Neural progenitor cell (in vitro differentiated cells): Measurements from ENCODE around the gene PHF1. TPM values are rescaled to one million over a fixed set of nuclear protein-coding genes. Genes with fewer than 3 reads are reported as not detected.

Experiments
- DNase-seq: peaks from one replicate; pipeline ENCODE4 v3.0.0-alpha.2; 2016; ENCODE audit warnings: low spot score
- H2AFZ ChIP-seq: fragments of 200-600 bp; sonication (generic); replicated peaks from 2 replicates; pipeline ENCODE4 v1.6.1; 2016; ENCODE audit warnings: antibody characterized with exemption
- H3F3A ChIP-seq: fragments of 200-600 bp; sonication (generic); 2 replicates; pipeline ENCODE4 v1.6.1; 2016; ENCODE audit warnings: antibody characterized with exemption, low read depth
- H3K27ac ChIP-seq: fragments of 200-600 bp; sonication (generic); 2 replicates; pipeline ENCODE4 v1.5.1; 2016; ENCODE audit warnings: mild to moderate bottlenecking
- H3K27me3 ChIP-seq: fragments of 200-600 bp; sonication (generic); 2 replicates; pipeline ENCODE4 v1.6.1; 2016; ENCODE audit warnings: mild to moderate bottlenecking, moderate library complexity
- H3K36me3 ChIP-seq: fragments of 200-600 bp; sonication (generic); 2 replicates; pipeline ENCODE4 v1.5.1; 2016
- H3K4me1 ChIP-seq: fragments of 200-600 bp; sonication (generic); 2 replicates; pipeline ENCODE4 v1.6.1; 2016; ENCODE audit warnings: mixed run types
- H3K4me2 ChIP-seq: fragments of 200-600 bp; sonication (generic); 2 replicates; pipeline ENCODE4 v1.6.1; 2016
- H3K4me3 ChIP-seq: fragments of 200-600 bp; sonication (generic); 2 replicates; pipeline ENCODE4 v1.5.1; 2016
- H3K79me2 ChIP-seq: fragments of 200-600 bp; sonication (generic); 2 replicates; pipeline ENCODE4 v1.6.1; 2016; ENCODE audit warnings: low read depth
- H3K9ac ChIP-seq: fragments of 200-600 bp; sonication (generic); 2 replicates; pipeline ENCODE4 v1.6.1; 2016
- H3K9me3 ChIP-seq: fragments of 200-600 bp; sonication (generic); 2 replicates; pipeline ENCODE4 v1.5.1; 2016; ENCODE audit warnings: low read depth
- H4K20me1 ChIP-seq: fragments of 200-600 bp; sonication (generic); 2 replicates; pipeline ENCODE4 v1.6.1; 2016; ENCODE audit warnings: low read depth
- H3K27ac Mint-ChIP-seq: 3 replicates; pipeline ENCODE4 v1.8.0; 2021; ENCODE audit warnings: mixed read lengths
- H3K27me3 Mint-ChIP-seq: 2 replicates; pipeline ENCODE4 v1.8.0; 2022; ENCODE audit warnings: low read depth, mild to moderate bottlenecking, inconsistent platforms, moderate library complexity, mixed read lengths; ENCODE audit not compliant: insufficient read depth
- H3K36me3 Mint-ChIP-seq: 3 replicates; pipeline ENCODE4 v1.8.0; 2021; ENCODE audit warnings: mixed read lengths
- H3K4me1 Mint-ChIP-seq: 3 replicates; pipeline ENCODE4 v1.8.0; 2021; ENCODE audit warnings: mixed read lengths
- H3K4me3 Mint-ChIP-seq: 3 replicates; pipeline ENCODE4 v1.8.0; 2021; ENCODE audit warnings: mild to moderate bottlenecking, moderate library complexity, mixed read lengths
- H3K9me3 Mint-ChIP-seq: 3 replicates; pipeline ENCODE4 v1.8.0; 2020; ENCODE audit warnings: mixed read lengths
- EZH2 ChIP-seq: fragments of 200-600 bp; sonication (generic); IDR thresholded peaks from 2 replicates; pipeline ENCODE4 v1.6.1; 2017; ENCODE audit warnings: antibody characterized with exemption, mild to moderate bottlenecking, moderate library complexity
- EZH2phosphoT487 ChIP-seq: fragments of 200-600 bp; sonication (generic); IDR thresholded peaks from 2 replicates; pipeline ENCODE4 v1.6.1; 2017; ENCODE audit warnings: antibody characterized with exemption
- total RNA-seq: library from RNA; depleted of rRNA; stranded (reverse); fragments of >200 nt; gene quantifications from 2 replicates; pipeline ENCODE4 v1.2.3, GENCODE V29; 2015; ENCODE audit warnings: low replicate concordance
- TF ChIP-seq, protein P1 (sequence below): fragments of 200-600 bp; sonication (generic); IDR thresholded peaks from 2 replicates; pipeline ENCODE4 v1.5.1; 2017; ENCODE audit warnings: antibody characterized with exemption, mild to moderate bottlenecking

The PHF1 gene
- total RNA-seq, 1 donor from 2014 or later: 25.6 TPM

GRCh38 chr6:33410050-33410710 is 634 bp upstream of the PHF1 start:
- H3K4me1 Mint-ChIP-seq: peaks cover 31% of the 10 kb centered on the region
- H3K27ac Mint-ChIP-seq: peak overlapping the region; percentile 92
- Histone ChIP-seq H3K4me1 (peaks cover 4% of the 10 kb centered on the region), H3K9ac (no peak overlapping the region), H3K4me3 (peak overlapping the region; percentile 92), H3K36me3 (peaks cover 10% of the 10 kb centered on the region), H3K27me3 (no peaks in the 10 kb centered on the region), H3K27ac (peak overlapping the region; percentile 83), H3F3A (peaks cover 67% of the 10 kb centered on the region), H4K20me1 (peaks cover 21% of the 10 kb centered on the region), H3K9me3 (no peaks in the 10 kb centered on the region), H3K79me2 (peaks cover 28% of the 10 kb centered on the region), H3K4me2 (peak overlapping the region; percentile 82), H2AFZ (no peak overlapping the region)
- peak overlapping the region; percentile 88 for H3K4me3 Mint-ChIP-seq
- peaks cover 31% of the 10 kb centered on the region for H3K36me3 Mint-ChIP-seq
- H3K9me3 Mint-ChIP-seq: no peaks in the 10 kb centered on the region
- peak; percentile 99 for DNase-seq
- TF ChIP-seq, protein P1, sequence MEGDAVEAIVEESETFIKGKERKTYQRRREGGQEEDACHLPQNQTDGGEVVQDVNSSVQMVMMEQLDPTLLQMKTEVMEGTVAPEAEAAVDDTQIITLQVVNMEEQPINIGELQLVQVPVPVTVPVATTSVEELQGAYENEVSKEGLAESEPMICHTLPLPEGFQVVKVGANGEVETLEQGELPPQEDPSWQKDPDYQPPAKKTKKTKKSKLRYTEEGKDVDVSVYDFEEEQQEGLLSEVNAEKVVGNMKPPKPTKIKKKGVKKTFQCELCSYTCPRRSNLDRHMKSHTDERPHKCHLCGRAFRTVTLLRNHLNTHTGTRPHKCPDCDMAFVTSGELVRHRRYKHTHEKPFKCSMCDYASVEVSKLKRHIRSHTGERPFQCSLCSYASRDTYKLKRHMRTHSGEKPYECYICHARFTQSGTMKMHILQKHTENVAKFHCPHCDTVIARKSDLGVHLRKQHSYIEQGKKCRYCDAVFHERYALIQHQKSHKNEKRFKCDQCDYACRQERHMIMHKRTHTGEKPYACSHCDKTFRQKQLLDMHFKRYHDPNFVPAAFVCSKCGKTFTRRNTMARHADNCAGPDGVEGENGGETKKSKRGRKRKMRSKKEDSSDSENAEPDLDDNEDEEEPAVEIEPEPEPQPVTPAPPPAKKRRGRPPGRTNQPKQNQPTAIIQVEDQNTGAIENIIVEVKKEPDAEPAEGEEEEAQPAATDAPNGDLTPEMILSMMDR: no peak
- no peak for TF ChIP-seq EZH2phosphoT487
- no peak for TF ChIP-seq EZH2
- H3K27me3 Mint-ChIP-seq: peaks cover 6% of the 10 kb centered on the region

GRCh38 chr6:33411632-33412005 is 805 bp downstream of the PHF1 start:
- peaks cover 25% of the 10 kb centered on the region for H3K36me3 Mint-ChIP-seq
- H2AFZ ChIP-seq: no peak overlapping the region
- H3K4me1 ChIP-seq: peaks cover 13% of the 10 kb centered on the region
- peaks cover 10% of the 10 kb centered on the region for H3K36me3 ChIP-seq
- TF ChIP-seq EZH2: no peak
- no peak for TF ChIP-seq EZH2phosphoT487
- TF ChIP-seq, protein P1: no peak
- no peaks in the 10 kb centered on the region for H3K9me3 Mint-ChIP-seq
- H3K9ac ChIP-seq: no peak overlapping the region
- peaks cover 39% of the 10 kb centered on the region for H3K4me1 Mint-ChIP-seq
- H3K27me3 ChIP-seq: no peaks in the 10 kb centered on the region
- H3K79me2 ChIP-seq: peaks cover 42% of the 10 kb centered on the region
- no peaks in the 10 kb centered on the region for H3K9me3 ChIP-seq
- H3K27me3 Mint-ChIP-seq: peaks cover 6% of the 10 kb centered on the region
- peak overlapping the region; percentile 88 for H3K4me3 Mint-ChIP-seq
- H3F3A ChIP-seq: peaks cover 67% of the 10 kb centered on the region
- peaks cover 27% of the 10 kb centered on the region for H4K20me1 ChIP-seq
- peak overlapping the region; percentile 78 for H3K27ac Mint-ChIP-seq
- no peak overlapping the region for H3K27ac ChIP-seq
- peak overlapping the region; percentile 82 for H3K4me2 ChIP-seq
- H3K4me3 ChIP-seq: peak overlapping the region; percentile 92
- no peak for DNase-seq

DNA sequence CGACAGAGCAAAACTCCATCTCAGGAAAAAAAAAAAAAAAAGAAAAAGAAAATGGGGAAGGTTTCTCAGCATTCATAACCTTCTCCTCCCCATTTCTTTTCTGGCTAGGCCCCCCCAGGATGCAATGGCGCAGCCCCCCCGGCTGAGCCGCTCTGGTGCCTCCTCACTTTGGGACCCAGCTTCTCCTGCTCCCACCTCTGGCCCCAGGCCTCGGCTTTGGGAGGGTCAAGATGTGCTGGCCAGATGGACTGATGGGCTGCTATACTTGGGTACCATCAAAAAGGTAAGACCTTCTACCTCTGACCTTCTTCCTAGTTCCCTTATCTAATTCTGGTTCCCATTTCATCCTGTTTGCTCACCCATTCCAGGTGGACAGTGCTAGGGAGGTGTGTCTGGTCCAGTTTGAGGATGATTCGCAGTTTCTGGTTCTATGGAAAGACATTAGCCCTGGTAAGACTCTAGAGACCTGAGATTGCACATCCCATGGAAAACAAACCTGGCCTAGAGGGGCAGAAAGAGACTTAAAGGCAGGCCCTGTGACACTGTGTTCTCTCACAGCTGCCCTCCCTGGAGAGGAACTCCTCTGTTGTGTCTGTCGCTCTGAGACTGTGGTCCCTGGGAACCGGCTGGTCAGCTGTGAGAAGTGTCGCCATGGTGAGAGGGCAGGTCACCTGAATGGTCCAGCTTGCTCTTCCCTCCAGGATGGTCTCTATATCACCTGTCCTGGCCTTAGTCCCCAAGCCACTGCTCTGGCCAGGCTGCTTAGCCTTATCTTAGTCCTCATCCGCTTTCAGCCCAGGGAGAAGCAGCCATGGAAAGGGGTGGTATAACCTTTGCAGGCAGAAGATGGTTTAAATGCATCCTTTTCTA is 1.6 kb downstream of the PHF1 start:
- H3K4me3 ChIP-seq: peak overlapping the region; percentile 92
- H3K36me3 Mint-ChIP-seq: peaks cover 24% of the 10 kb centered on the region

More for the DNA sequence above, 1.6 kb downstream of the PHF1 start:
- Histone ChIP-seq H3K9ac (no peak overlapping the region), H3K79me2 (peaks cover 49% of the 10 kb centered on the region), H3K4me2 (peak overlapping the region; percentile 82), H3K4me1 (peaks cover 15% of the 10 kb centered on the region), H2AFZ (no peak overlapping the region), H3K27me3 (no peaks in the 10 kb centered on the region), H3K36me3 (peaks cover 8% of the 10 kb centered on the region), H3K9me3 (no peaks in the 10 kb centered on the region), H3F3A (peaks cover 66% of the 10 kb centered on the region), H4K20me1 (peaks cover 27% of the 10 kb centered on the region), H3K27ac (no peak overlapping the region)
- DNase-seq: no peak
- Mint-ChIP-seq H3K4me3 (peak overlapping the region; percentile 88), H3K9me3 (no peaks in the 10 kb centered on the region), H3K4me1 (peaks cover 46% of the 10 kb centered on the region), H3K27ac (peak overlapping the region; percentile 69), H3K27me3 (peaks cover 6% of the 10 kb centered on the region)
- no peak for TF ChIP-seq EZH2phosphoT487
- TF ChIP-seq, protein P1: no peak
- no peak for TF ChIP-seq EZH2
